ENCODE data around the gene NFKB2.

The NFKB2 gene

DNA sequence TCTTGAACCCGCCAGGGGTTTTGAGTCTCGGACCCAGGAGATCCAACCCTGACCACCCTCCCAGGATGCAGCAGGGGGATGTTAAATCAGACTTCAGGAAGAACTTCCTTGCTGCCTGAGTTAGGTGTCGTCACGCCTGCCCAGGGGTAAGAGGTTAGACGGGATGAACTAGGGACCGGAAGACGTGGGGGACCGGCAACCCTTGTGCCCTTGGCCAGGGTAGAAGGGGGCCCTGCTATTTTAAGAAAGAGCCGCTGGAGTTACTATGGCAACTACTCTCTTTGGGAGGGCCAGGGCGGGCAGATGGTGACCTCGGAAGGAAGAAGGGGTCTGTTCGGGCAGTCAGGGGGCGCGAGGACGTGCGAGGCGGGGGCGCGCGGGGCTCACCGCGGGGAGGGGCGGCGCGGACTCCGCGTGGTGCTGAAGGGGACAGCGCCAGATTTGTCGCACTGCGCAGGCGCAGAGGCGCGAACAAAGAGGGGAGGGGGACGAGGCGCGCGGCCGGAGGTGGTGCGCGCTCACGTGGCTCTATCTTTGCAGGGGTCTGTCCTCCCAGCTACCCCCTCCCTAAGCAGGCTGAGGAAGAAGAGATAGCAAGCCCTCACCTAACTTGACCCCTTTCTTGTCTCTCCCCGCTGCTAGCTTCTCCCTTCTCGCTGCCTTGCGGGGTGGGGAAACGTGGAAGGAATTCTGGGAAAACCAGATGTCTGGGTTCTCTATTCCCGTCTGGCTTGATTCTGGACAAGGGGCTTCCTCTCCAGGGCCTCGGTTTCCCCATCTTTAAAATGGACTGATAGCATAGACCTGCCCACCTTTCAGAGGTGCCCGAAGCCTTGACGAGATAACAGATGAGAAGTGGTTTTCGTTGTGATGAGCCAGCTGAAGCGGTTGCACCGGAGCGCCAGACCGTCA, 24.0 kb downstream of the NFKB2 start:
- H3K27ac ChIP-seq: peak overlapping the region in 1 of 2 donors; percentile 94
- peak overlapping the region; percentile 90 for H3K4me3 ChIP-seq
- DNase-seq (ENCODE audit: low spot score): no peak
- no peak for TF ChIP-seq CTCF (IDR thresholded peaks at IDR 0.05)

DNA sequence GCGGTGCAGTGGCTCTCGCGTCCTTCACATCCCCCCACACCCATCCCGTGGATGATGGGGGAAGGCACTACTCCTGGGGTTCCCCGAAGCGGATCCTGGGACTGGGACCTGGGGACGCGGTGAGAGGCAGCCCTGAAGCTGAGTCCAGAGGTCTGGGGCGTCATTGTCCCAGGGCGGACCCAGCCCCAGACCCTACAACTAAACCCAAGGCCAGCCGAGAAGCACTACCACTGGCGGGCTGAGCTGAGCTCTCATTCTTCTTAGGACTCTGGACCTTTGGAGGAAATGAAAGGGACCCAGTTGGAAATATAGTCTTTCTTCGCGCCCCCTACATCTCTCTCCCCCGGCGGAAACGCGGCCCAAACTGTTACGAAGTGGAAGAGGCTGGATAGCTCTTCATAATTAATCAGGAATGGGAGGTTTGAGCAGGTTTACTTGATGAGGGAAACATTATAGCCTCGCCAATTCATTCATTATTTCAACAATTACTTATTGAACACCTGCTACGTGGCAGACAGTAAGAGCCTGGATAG, 24.7 kb downstream of the NFKB2 start:
- no peak for TF ChIP-seq CTCF (IDR thresholded peaks at IDR 0.05)
- peak overlapping the region; percentile 83 to 94 for H3K27ac ChIP-seq
- DNase-seq (ENCODE audit: low spot score): no peak

DNA sequence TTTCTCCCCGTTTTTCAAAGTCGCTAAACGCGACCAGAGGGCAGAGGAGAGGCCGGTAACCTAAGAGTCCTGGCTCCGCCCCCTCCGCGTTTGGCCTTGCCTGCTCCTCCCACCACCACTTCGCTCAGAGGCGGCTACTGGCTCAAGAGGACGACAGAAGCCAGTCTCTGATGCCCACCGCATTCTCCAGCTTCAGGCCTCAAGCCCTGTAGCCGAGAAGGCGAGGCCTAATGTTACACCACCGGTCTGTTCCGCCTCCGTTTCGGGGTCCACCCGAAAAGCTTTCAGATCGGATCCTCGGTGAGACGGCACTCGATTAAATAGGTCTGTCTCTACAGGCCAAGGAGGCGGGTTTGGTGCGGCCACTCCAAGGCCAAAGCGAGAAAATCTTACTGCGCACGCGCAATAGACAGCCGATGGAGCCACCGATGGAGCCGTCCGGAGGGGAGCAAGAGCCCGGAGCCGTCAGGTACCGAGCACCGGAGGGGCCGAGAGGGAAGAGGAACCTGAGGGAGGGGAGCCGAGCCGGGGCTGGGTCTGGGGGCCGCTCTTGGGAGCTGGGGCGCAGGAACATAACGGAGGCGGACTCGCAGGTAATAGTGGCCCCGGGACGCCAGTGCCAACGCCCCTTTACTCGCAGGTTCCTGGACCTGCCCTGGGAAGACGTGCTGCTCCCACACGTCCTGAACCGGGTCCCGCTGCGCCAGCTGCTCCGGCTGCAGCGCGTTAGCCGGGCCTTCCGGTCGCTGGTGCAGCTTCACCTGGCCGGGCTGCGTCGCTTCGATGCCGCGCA, 25.4 kb downstream of the NFKB2 start, which contains the start of gene FBXL15:
FBXL15 (plus strand) TSS at position 123 of the 793 bp plus-strand sequence; CDS start at position 417, 294 bp downstream.
- Histone ChIP-seq H3K4me3 (peak within 1 kb of the TSS; percentile 90), H3K27ac (peak within 1 kb of the TSS; percentile 83 to 94)
- TF ChIP-seq CTCF (IDR thresholded peaks at IDR 0.05): no peak
- peak; percentile 98 for DNase-seq (ENCODE audit: low spot score)

More for the DNA sequence above, 24.7 kb downstream of the NFKB2 start:
- peak overlapping the region; percentile 90 for H3K4me3 ChIP-seq

DNA sequence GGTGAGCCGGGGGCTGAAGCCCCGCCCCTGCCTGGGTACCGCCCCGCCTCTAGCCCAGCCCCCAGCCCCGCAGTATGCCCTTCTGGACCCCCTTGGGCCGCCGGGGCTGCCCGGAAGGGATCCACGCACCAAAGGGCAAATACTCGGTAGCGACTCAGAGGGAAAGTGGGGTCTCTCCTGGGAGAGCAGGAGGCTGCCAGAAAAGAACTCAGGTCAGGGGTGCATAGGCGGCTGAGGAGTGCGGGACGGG, 25.9 kb downstream of the NFKB2 start:
- DNase-seq (ENCODE audit: low spot score): no peak
- peak overlapping the region; percentile 90 for H3K4me3 ChIP-seq
- peak overlapping the region; percentile 83 to 94 for H3K27ac ChIP-seq
- no peak for TF ChIP-seq CTCF (IDR thresholded peaks at IDR 0.05)

- Histone ChIP-seq H3K4me3 (peak overlapping the region; percentile 90), H3K27ac (peak overlapping the region; percentile 83 to 94)
- DNase-seq (ENCODE audit: low spot score): no peak
- no peak for TF ChIP-seq CTCF (IDR thresholded peaks at IDR 0.05)
These were observed 26.4 kb downstream of the NFKB2 start for GRCh38 chr10:102421757-102422512.

- peak; percentile 86 for DNase-seq (ENCODE audit: low spot score)
- peak; percentile 58 for TF ChIP-seq CTCF (IDR thresholded peaks at IDR 0.05)
- H3K27ac ChIP-seq: peak overlapping the region; percentile 83 to 94
- H3K4me3 ChIP-seq: peak overlapping the region; percentile 90
These were observed 27.1 kb downstream of the NFKB2 start for GRCh38 chr10:102422545-102423129.

All from coronary artery (tissue), 2 donors.